AG04449 (cell line): Measurements from ENCODE around the gene MAGI1.

ENCODE experiments used
- CTCF ChIA-PET: fragments of 350-600 bp; formaldehyde crosslinking; extraction: SDS; loops from one replicate; lab custom pipeline; 2021; ENCODE audit warnings: antibody characterized with exemption; lab: Yijun Ruan, JAX
- POLR2A ChIA-PET: fragments of 400-600, 350-600 bp; formaldehyde crosslinking; extraction: SDS; loops from one replicate; lab custom pipeline; 2020; ENCODE audit warnings: antibody characterized with exemption, inconsistent platforms; lab: Yijun Ruan, JAX
- DNase-seq: peaks from one replicate; pipeline ENCODE4 v3.0.0-alpha.2; 2010; ENCODE audit warnings: low read depth, low spot score
- H3K4me3 ChIP-seq: 2 replicates; pipeline ENCODE4 v1.5.1; 2011; ENCODE audit warnings: low read depth, mild to moderate bottlenecking, control low read depth, low read length
- TF ChIP-seq, protein P1 (sequence below): IDR thresholded peaks from one replicate; pipeline ENCODE4 v1.5.1; 2011; ENCODE audit warnings: mild to moderate bottlenecking, moderate library complexity, low read length, control low read depth, inconsistent platforms; ENCODE audit not compliant: insufficient read depth; ENCODE audit errors: missing control alignments

Gene MAGI1

GRCh38 chr3:65485826-65486469 lies 552.8 kb downstream of the MAGI1 start:
- no peak for DNase-seq
- ChIA-PET POLR2A (no interaction called here), CTCF (no interaction called here)
- TF ChIP-seq, protein P1, sequence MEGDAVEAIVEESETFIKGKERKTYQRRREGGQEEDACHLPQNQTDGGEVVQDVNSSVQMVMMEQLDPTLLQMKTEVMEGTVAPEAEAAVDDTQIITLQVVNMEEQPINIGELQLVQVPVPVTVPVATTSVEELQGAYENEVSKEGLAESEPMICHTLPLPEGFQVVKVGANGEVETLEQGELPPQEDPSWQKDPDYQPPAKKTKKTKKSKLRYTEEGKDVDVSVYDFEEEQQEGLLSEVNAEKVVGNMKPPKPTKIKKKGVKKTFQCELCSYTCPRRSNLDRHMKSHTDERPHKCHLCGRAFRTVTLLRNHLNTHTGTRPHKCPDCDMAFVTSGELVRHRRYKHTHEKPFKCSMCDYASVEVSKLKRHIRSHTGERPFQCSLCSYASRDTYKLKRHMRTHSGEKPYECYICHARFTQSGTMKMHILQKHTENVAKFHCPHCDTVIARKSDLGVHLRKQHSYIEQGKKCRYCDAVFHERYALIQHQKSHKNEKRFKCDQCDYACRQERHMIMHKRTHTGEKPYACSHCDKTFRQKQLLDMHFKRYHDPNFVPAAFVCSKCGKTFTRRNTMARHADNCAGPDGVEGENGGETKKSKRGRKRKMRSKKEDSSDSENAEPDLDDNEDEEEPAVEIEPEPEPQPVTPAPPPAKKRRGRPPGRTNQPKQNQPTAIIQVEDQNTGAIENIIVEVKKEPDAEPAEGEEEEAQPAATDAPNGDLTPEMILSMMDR: no peak
- no peak overlapping the region for H3K4me3 ChIP-seq

DNA sequence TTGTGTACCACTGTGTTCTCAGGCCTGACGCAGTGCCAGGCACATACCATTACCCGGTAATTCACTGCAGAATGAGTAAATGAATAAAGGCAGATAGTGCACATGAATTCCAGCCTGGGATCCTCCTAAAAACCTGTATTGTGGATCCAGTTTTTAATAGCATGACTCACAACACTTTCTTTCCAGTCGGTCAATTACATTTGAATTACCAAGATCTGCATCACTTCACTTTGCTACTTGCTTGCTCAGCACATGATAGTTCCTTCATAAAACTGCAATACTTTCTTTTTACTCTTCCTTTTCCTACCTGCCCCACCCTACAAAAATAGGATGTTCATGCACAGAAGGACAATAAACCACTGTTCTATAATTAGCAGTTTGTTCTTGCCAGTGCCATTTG lies 553.8 kb downstream of the MAGI1 start:
- no peak overlapping the region for H3K4me3 ChIP-seq
- ChIA-PET CTCF (no interaction called here), POLR2A (no interaction called here)
- TF ChIP-seq, protein P1: no peak
- DNase-seq: no peak

DNA sequence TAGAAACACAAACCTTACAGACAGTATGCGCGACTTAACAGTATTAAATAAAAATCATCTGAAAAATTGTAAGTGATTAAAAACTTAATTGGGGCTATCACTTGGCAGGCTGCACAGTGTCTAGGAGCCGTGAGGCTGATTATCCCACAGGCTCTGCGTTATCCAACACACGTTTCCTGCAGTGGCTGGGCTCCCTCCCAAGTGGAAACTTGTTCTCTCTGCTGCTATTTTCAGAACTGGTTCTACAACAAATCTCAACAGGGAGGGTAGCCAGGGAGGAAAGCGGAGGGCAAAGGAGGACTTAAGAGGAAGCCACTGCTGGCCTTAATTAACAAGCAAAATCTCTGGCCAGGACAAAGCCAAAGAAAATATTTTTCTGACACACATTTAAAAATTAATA lies 555.2 kb downstream of the MAGI1 start:
- ChIA-PET POLR2A (no interaction called here), CTCF (no interaction called here)
- TF ChIP-seq, protein P1: no peak
- H3K4me3 ChIP-seq: no peak overlapping the region
- DNase-seq: peak; percentile 7

GRCh38 chr3:65483011-65483410 lies 555.7 kb downstream of the MAGI1 start:
- DNase-seq: no peak
- no peak overlapping the region for H3K4me3 ChIP-seq
- CTCF ChIA-PET: no interaction called here
- POLR2A ChIA-PET: no interaction called here
- TF ChIP-seq, protein P1: no peak

GRCh38 chr3:65481085-65481484 lies 557.6 kb downstream of the MAGI1 start:
- TF ChIP-seq, protein P1: no peak
- H3K4me3 ChIP-seq: no peak overlapping the region
- CTCF ChIA-PET: no interaction called here
- POLR2A ChIA-PET: no interaction called here
- DNase-seq: no peak

GRCh38 chr3:65479990-65480389 lies 558.7 kb downstream of the MAGI1 start:
- ChIA-PET POLR2A (no interaction called here), CTCF (interaction anchor here (1.2 kb wide), 1 partner anchor 11 kb away, joined by 3 read pairs; no protein-coding TSS in a partner anchor)
- H3K4me3 ChIP-seq: no peak overlapping the region
- TF ChIP-seq, protein P1: no peak
- no peak for DNase-seq
